ENCODE results near the gene RASGRP2. TPM values are rescaled to one million over a fixed set of nuclear protein-coding genes. Genes with fewer than 3 reads are reported as not detected.

RASGRP2 gene
- total RNA-seq, 4 donors from 2014 or later = 34.5 to 84.9 (median 41.1) TPM

DNA sequence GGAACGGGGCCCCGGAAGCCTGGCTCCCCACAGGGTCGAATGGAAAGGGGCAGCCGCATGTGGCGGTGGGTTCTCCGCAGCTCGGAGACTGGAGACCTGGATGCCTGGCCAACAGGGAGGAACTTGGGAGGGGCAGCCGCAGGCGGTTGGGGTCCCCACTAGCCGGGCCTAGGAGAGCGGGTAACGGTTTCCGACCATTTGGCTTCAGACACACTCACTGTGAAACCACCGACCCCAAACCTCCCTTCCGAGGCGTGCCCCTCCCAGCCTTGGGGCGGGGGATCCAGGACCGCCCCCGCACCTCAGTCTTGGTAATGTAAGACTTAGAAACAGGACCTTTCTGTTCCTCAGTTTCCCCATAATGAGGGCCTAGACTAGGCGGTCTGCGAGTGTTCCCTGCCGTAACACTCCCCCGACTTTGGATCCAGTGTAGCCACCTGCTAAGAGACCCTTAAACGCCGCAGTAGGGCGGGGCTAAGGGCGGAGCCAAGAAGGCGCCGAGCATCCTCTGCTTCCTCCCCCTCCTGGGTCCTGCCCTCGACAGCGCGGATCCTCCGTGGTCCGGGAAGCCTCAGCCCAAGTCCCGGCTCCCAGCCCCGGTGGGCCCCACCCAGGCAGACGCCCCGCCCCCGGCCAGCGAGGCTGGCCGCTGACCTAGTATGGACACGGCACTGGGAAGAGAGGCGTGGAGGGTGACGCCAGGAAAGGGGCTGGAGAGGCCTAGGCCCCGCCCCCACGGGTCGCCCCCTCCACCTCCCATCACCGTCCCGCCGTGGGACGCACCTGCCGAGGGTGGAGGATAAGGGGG is 1.8 kb upstream of the RASGRP2 start:
- peak; percentile 83 for ATAC-seq
- TF ChIP-seq POLR2AphosphoS5 (IDR thresholded peaks at IDR 0.05) (peak; percentile 89), POLR2A (IDR thresholded peaks at IDR 0.05) (peak; percentile 63 to 76), EP300 (IDR thresholded peaks at IDR 0.05) (no peak)
- TF ChIP-seq, protein P1, sequence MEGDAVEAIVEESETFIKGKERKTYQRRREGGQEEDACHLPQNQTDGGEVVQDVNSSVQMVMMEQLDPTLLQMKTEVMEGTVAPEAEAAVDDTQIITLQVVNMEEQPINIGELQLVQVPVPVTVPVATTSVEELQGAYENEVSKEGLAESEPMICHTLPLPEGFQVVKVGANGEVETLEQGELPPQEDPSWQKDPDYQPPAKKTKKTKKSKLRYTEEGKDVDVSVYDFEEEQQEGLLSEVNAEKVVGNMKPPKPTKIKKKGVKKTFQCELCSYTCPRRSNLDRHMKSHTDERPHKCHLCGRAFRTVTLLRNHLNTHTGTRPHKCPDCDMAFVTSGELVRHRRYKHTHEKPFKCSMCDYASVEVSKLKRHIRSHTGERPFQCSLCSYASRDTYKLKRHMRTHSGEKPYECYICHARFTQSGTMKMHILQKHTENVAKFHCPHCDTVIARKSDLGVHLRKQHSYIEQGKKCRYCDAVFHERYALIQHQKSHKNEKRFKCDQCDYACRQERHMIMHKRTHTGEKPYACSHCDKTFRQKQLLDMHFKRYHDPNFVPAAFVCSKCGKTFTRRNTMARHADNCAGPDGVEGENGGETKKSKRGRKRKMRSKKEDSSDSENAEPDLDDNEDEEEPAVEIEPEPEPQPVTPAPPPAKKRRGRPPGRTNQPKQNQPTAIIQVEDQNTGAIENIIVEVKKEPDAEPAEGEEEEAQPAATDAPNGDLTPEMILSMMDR (IDR thresholded peaks at IDR 0.05) = no peak
- Histone ChIP-seq H3K4me1 (peaks cover 0 to 70% (median 17%) of the 10 kb centered on the region in 3 donors), H3K27ac (peak overlapping the region; percentile 91 to 96 (median 94)), H3K36me3 (peaks cover 0 to 16% of the 10 kb centered on the region in 2 donors), H3K4me3 (peak overlapping the region; percentile 37 to 73), H3K27me3 (no peaks in the 10 kb centered on the region), H3K9me3 (no peaks in the 10 kb centered on the region)
- WGBS, 2 donors (ENCODE audit: low coverage in 1 of 2) = 0% methylated on average over 12 of the region's 52 CpGs; no CpG with 5 or more reads in 1 of the 2 donors

DNA sequence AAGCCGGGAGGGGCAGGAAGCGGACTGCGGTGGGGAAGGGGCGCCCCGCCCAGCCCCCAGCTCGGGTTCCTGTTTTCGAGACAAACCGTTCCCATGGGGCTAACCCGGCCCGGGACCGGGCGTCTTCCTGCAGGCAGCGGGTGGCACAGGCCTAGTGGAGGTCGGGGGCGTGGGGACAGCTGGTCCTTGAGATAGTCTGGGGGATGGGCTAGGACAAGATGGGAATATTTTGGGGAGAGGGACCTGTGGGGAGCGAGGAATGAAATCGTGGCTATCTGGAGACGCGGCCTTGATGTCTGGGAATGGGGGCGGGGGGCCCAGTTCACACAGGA is 1.2 kb upstream of the RASGRP2 start:
- Histone ChIP-seq H3K27me3 (no peaks in the 10 kb centered on the region), H3K27ac (peak overlapping the region; percentile 91 to 96 (median 94)), H3K9me3 (no peaks in the 10 kb centered on the region), H3K4me3 (peak overlapping the region; percentile 37 to 73), H3K36me3 (peaks cover 0 to 10% of the 10 kb centered on the region in 2 donors), H3K4me1 (peaks cover 0 to 72% (median 17%) of the 10 kb centered on the region in 3 donors)
- TF ChIP-seq POLR2AphosphoS5 (IDR thresholded peaks at IDR 0.05) = peak; percentile 6
- TF ChIP-seq POLR2A (IDR thresholded peaks at IDR 0.05) = no peak
- TF ChIP-seq, protein P1 (IDR thresholded peaks at IDR 0.05) = no peak
- no peak for TF ChIP-seq EP300 (IDR thresholded peaks at IDR 0.05)
- no CpG with 5 or more reads among the region's 20 CpGs for WGBS, 2 donors (ENCODE audit: low coverage in 1 of 2)
- ATAC-seq = peak; percentile 3

GRCh38 chr11:64744544-64745188 is 724 bp upstream of the RASGRP2 start:
- H3K4me1 ChIP-seq = peaks cover 0 to 72% (median 17%) of the 10 kb centered on the region in 3 donors
- no peaks in the 10 kb centered on the region for H3K27me3 ChIP-seq
- H3K27ac ChIP-seq = peak overlapping the region; percentile 91 to 96 (median 94)
- peak overlapping the region; percentile 37 to 73 for H3K4me3 ChIP-seq
- 0% methylated on average over 2 of the region's 89 CpGs; no CpG with 5 or more reads in 1 of the 2 donors for WGBS, 2 donors (ENCODE audit: low coverage in 1 of 2)
- ATAC-seq = no peak
- H3K36me3 ChIP-seq = peaks cover 0 to 10% of the 10 kb centered on the region in 2 donors
- no peak for TF ChIP-seq POLR2A (IDR thresholded peaks at IDR 0.05)
- TF ChIP-seq, protein P1 (IDR thresholded peaks at IDR 0.05) = no peak
- TF ChIP-seq EP300 (IDR thresholded peaks at IDR 0.05) = no peak
- TF ChIP-seq POLR2AphosphoS5 (IDR thresholded peaks at IDR 0.05) = no peak
- no peaks in the 10 kb centered on the region for H3K9me3 ChIP-seq

- ATAC-seq = peak; percentile 67
- H3K4me3 ChIP-seq = peak overlapping the region; percentile 37 to 73
- H3K9me3 ChIP-seq = no peaks in the 10 kb centered on the region
- no peaks in the 10 kb centered on the region for H3K27me3 ChIP-seq
- peaks cover 0 to 16% of the 10 kb centered on the region in 2 donors for H3K36me3 ChIP-seq
- peak overlapping the region; percentile 51 to 96 (median 93) for H3K27ac ChIP-seq
- WGBS, 2 donors (ENCODE audit: low coverage in 1 of 2) = no CpG with 5 or more reads among the region's 58 CpGs
- peaks cover 0 to 65% (median 17%) of the 10 kb centered on the region in 3 donors for H3K4me1 ChIP-seq
- peak; percentile 34 to 36 for TF ChIP-seq POLR2A (IDR thresholded peaks at IDR 0.05)
- no peak for TF ChIP-seq EP300 (IDR thresholded peaks at IDR 0.05)
- TF ChIP-seq POLR2AphosphoS5 (IDR thresholded peaks at IDR 0.05) = peak; percentile 71
- TF ChIP-seq, protein P1 (IDR thresholded peaks at IDR 0.05) = peak in 3 of 4 experiments; percentile 63 to 91 (median 83)
Measured at GRCh38 chr11:64742889-64743590, 902 bp downstream of the RASGRP2 start.
